Stimulated activated CD8-positive, alpha-beta memory T cell treated with anti-CD3 and anti-CD28 coated beads, Interleukin-12 subunit alpha, Interleukin-12 subunit beta, amount 100 ng/mL, for 24 hours (primary cell): ENCODE data around the gene PLEKHA7.
"Not testable (repeated sequence)": the region's sequence is repeated elsewhere in the genome, so short reads cannot be mapped to it uniquely, and the experiment has no call there.

ENCODE experiments used
- DNase-seq: peaks from one replicate; pipeline ENCODE4 v3.0.0-alpha.2; 2020; ENCODE audit errors: extremely low read depth

PLEKHA7 gene

GRCh38 chr11:16911186-16911585 lies 103.0 kb downstream of the PLEKHA7 start:
- no peak for DNase-seq

- no peak for DNase-seq
Observed at GRCh38 chr11:16909359-16910035, 104.7 kb downstream of the PLEKHA7 start.

GRCh38 chr11:16905375-16905774 lies 108.8 kb downstream of the PLEKHA7 start:
- DNase-seq: no peak

- DNase-seq: not testable (repeated sequence)
Observed at GRCh38 chr11:16904761-16905160, 109.5 kb downstream of the PLEKHA7 start.

GRCh38 chr11:16902781-16903378 lies 111.3 kb downstream of the PLEKHA7 start:
- no peak for DNase-seq

GRCh38 chr11:16902182-16902581 lies 112.0 kb downstream of the PLEKHA7 start:
- DNase-seq: no peak

- DNase-seq: no peak
Observed at GRCh38 chr11:16900491-16900890, 113.7 kb downstream of the PLEKHA7 start.

GRCh38 chr11:16899708-16900303 lies 114.4 kb downstream of the PLEKHA7 start:
- no peak for DNase-seq

- no peak for DNase-seq
Observed at GRCh38 chr11:16898274-16898985, 115.8 kb downstream of the PLEKHA7 start.

- DNase-seq: no peak
Observed at GRCh38 chr11:16897470-16898061, 116.6 kb downstream of the PLEKHA7 start.

- no peak for DNase-seq
Observed at GRCh38 chr11:16896729-16897469, 117.3 kb downstream of the PLEKHA7 start.

- no peak for DNase-seq
Observed at GRCh38 chr11:16895306-16895705, 118.9 kb downstream of the PLEKHA7 start.

- DNase-seq: no peak
Observed at GRCh38 chr11:16893456-16894066, 120.7 kb downstream of the PLEKHA7 start.

GRCh38 chr11:16891964-16892363 lies 122.2 kb downstream of the PLEKHA7 start:
- DNase-seq: no peak

GRCh38 chr11:16891165-16891564 lies 123.0 kb downstream of the PLEKHA7 start:
- DNase-seq: no peak

GRCh38 chr11:16890442-16890841 lies 123.8 kb downstream of the PLEKHA7 start:
- no peak for DNase-seq

- no peak for DNase-seq
Observed at GRCh38 chr11:16889905-16890304, 124.3 kb downstream of the PLEKHA7 start.

GRCh38 chr11:16889010-16889409 lies 125.2 kb downstream of the PLEKHA7 start:
- not testable (repeated sequence) for DNase-seq

- DNase-seq: not testable (repeated sequence)
Observed at GRCh38 chr11:16887887-16888286, 126.3 kb downstream of the PLEKHA7 start.

- no peak for DNase-seq
Observed at GRCh38 chr11:16883174-16883573, 131.0 kb downstream of the PLEKHA7 start.

GRCh38 chr11:16881766-16882165 lies 132.4 kb downstream of the PLEKHA7 start:
- no peak for DNase-seq
